ENCODE measurements around the gene ATXN2.

Gene ATXN2

DNA sequence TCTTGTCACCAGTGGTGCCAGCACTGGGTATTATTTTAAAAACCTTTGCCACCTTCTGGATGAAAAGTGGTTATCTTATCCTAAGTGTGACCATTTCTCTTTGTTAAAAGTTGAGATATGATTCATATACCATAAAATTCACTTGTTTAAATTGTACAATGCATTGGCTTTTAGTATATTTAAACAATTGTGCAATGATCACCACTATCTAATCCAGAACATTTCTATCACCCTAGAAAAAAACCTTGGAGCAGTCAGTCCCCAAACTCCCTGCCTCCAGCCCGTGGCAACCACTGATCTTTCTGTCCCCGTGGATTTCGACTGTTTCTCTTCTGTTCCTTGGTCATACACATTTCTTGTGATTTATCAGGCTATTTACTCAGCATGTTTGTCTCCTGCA lies 165.1 kb downstream of the ATXN2 start:
- TF ChIP-seq, protein P1, sequence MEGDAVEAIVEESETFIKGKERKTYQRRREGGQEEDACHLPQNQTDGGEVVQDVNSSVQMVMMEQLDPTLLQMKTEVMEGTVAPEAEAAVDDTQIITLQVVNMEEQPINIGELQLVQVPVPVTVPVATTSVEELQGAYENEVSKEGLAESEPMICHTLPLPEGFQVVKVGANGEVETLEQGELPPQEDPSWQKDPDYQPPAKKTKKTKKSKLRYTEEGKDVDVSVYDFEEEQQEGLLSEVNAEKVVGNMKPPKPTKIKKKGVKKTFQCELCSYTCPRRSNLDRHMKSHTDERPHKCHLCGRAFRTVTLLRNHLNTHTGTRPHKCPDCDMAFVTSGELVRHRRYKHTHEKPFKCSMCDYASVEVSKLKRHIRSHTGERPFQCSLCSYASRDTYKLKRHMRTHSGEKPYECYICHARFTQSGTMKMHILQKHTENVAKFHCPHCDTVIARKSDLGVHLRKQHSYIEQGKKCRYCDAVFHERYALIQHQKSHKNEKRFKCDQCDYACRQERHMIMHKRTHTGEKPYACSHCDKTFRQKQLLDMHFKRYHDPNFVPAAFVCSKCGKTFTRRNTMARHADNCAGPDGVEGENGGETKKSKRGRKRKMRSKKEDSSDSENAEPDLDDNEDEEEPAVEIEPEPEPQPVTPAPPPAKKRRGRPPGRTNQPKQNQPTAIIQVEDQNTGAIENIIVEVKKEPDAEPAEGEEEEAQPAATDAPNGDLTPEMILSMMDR (IDR thresholded peaks at IDR 0.05) = no peak

DNA sequence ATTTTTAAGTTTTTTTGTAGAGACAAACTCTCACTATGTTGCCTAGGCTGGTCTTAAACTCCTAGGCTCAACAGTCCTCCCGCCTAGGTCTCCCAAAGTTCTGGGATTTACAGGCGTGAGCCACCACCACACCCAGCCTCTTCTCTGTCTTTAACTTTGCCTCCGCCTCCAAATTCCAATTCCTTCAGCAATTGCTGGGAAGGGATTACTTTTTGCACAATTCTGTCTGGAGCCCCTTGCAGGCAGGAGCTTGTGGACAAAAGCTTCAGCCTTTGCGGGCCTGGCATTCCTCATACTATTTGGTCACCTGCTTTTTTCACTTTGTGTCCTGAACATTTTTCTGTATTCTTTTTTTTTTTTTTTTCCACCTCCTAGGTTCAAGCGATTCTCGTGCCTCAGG lies 167.3 kb downstream of the ATXN2 start:
- TF ChIP-seq, protein P1 (IDR thresholded peaks at IDR 0.05) = no peak

DNA sequence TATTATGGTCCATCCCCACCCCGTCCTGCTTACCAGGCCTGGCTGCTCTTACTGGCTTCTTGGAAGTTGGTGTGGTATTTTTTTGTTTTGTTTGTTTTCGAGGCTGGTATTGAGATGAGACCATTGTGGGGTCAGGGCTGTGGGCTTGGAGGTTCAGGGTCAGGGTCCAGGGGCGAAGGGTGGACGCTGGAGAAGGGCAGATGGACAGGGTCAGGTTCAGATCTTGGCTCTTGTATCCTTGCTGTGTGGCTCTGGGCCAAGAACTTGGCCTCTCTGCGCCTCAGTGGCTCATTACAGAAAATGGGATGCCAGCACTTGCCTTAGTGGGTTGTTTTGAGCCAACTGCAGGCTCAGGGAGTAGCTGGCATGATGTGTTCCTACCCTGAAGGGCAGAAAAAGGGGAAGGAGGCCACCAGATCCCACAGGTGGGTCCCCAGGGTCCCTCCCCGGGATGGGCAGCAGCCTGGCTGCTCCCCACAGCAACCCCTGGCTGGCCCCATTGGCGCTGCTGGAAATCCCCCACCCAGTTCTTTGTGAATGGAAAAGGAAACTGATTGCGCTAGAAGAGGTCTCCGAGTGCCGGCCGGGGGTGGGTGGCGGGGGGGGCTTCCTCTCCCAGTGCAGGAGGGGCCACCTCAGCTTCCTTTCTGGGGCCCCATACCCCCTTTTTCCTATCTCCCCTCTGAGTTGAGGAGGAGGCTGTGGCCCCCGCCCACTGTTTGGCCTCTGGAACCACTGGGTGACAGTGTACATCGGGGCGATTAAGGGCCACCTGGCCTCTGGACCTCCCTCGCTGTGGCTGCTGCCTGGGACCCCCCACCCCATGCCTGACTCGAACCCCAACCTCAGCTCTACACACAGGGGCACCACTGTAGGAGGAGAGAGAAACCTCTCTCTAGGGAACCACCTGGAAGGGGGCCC lies 168.4 kb downstream of the ATXN2 start:
- TF ChIP-seq, protein P1 (IDR thresholded peaks at IDR 0.05) = no peak

DNA sequence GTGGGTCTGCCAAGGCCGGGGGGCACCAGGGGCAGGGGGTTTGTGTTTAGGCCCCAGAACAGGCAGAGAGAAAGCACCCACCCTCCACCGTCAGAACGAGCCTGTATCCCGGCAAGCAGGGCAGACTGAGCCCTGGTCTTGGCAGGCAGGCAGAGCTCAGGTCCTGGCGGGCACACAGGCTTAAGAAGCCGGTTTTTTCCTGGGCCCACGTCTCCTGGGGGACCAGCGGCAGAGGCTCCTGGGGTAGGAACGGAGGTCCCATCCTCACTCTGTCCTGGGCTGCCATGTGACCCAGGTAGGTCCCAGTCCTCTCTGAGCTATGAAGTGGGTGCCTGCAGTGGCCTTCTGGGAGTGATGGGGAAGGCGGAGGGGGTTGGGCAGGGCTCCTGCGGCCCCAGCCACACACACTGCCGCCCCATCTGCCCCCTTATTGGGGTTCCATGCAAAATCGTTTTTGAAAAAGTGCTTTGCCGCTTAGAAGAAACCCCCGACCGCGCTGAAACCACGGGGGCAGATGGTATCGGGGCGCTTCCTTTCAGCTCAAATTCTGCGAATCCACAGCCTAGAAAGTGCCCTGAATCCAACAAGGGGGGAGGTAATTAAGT lies 169.2 kb downstream of the ATXN2 start:
- TF ChIP-seq, protein P1 (IDR thresholded peaks at IDR 0.05) = no peak

DNA sequence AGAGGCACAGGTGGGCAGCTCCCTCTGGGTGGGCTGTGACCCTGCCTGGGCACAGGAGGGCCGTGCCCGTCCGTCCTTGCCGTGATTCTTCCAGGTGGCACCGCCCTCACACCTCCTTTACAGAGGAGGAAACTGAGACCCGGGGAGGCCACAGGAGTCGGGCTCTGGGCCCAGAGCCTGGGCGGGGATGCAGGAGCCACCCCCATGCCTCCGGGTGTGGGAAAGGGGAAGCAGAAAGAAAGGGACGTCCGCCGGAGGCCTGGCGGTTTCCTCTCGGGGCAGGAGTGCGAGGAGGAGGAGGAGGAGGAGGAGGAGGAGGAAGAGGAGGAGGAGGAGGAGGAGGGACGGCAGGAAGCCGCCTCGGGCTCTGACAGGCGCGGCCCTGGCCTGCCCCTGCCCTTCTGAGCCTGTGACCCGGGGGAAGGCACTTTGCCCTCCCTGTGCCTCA lies 170.4 kb downstream of the ATXN2 start:
- TF ChIP-seq, protein P1 (IDR thresholded peaks at IDR 0.05) = no peak

DNA sequence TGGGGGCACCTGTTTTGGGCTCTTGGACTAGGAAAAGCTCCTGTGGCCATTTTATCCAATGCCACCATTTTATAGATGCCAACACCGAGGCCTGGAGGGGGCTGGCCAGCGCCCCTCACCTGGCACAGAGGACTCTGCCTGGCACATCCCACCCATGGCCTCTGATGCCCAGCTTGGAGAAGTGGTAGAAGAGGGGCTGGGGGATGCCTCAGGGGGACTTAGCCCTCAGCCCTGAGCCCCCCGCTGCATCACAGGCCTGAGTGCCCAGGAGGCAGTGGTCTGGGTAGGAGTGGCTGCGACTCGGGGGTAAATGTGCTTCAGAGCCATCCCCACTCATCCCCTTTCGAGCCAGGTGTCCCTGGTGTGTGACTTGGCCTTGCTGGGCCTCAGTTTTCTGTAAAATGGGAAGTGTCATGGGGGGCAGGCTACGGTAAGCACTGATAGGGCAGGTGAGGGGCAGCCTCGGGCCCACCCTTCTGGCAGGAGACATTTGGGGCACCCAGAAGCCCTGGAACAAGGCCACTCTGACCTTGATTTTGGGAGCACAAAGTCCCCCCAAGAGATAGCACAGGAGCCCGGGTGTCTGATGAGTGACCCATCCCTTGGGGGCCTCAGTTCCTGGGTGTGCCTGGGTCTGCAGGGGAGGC lies 170.9 kb downstream of the ATXN2 start:
- TF ChIP-seq, protein P1 (IDR thresholded peaks at IDR 0.05) = no peak

DNA sequence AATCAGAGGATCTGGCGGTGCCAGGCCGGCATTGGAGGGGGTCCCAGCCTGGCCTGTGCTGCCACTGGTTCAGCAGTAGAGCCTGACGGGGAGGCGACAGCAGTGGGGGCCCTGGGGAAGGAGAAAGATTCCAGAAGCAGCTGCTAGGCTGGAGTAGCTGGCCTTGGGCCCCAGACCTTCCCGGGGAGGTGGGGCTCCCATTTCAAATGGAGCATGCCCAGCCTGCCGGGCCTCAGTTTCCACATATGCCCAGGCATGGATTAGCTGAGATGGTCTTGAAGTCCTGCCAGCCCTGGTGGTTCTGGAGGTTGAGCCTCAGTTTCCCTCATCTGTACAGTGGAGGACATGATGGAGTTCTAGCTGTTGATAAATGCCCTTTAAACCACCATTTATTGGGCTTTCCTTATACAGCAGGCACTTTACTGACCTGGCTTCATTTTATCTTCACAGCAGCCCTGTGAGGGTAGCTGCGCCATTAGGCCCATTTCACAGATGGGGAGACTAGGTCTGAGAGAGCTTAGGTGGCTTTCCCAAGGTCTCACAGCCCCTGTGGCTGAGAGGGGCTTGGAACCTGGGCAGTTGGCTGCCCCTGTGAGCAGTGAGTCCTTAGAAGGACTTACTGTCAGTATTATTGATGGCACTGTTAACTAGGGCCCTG lies 171.6 kb downstream of the ATXN2 start:
- TF ChIP-seq, protein P1 (IDR thresholded peaks at IDR 0.05) = no peak
